Thyroid gland (tissue), 4 donors: ENCODE measurements around the gene ATRIP.

Experiments used
- POLR2A ChIP-seq, 2 donors: fragments of 450-650 bp; IDR thresholded peaks; one replicate each; pipeline ENCODE4 v1.6.1; 2017; ENCODE audit warnings: antibody characterized with exemption in 2 of 2, mild to moderate bottlenecking in 2 of 2, moderate library complexity in 1 of 2
- TF ChIP-seq, protein P1 (sequence below), 6 experiments: fragments of 200-600 bp in 3 of 6; fragments of 450-650 bp in 3 of 6; sonication (generic) in 3 of 6; IDR thresholded peaks; one replicate each; pipeline ENCODE4 v1.5.1; 2016 to 2019; ENCODE audit warnings: antibody characterized with exemption in 6 of 6, mild to moderate bottlenecking in 2 of 6, inconsistent platforms in 1 of 6, moderate library complexity in 1 of 6

- TF ChIP-seq, protein P1, sequence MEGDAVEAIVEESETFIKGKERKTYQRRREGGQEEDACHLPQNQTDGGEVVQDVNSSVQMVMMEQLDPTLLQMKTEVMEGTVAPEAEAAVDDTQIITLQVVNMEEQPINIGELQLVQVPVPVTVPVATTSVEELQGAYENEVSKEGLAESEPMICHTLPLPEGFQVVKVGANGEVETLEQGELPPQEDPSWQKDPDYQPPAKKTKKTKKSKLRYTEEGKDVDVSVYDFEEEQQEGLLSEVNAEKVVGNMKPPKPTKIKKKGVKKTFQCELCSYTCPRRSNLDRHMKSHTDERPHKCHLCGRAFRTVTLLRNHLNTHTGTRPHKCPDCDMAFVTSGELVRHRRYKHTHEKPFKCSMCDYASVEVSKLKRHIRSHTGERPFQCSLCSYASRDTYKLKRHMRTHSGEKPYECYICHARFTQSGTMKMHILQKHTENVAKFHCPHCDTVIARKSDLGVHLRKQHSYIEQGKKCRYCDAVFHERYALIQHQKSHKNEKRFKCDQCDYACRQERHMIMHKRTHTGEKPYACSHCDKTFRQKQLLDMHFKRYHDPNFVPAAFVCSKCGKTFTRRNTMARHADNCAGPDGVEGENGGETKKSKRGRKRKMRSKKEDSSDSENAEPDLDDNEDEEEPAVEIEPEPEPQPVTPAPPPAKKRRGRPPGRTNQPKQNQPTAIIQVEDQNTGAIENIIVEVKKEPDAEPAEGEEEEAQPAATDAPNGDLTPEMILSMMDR (IDR thresholded peaks at IDR 0.05), result no peak
- no peak for TF ChIP-seq POLR2A (IDR thresholded peaks at IDR 0.05)
Observed at GRCh38 chr3:48463703-48464102, 17.2 kb downstream of the ATRIP start.
